ENCODE results near the gene USO1.
A peak's percentile ranks its signal among the peaks of the same experiment; 100 is the strongest.

Gene USO1

GRCh38 chr4:75737398-75737797 is 13.0 kb downstream of the USO1 start:
- TF ChIP-seq CTCF (IDR thresholded peaks at IDR 0.05): no peak
- Mint-ChIP-seq H3K27me3 (ENCODE audit: low read depth, poor library complexity) (no peaks in the 10 kb centered on the region), H3K4me1 (no peaks in the 10 kb centered on the region), H3K9me3 (peaks cover 22% of the 10 kb centered on the region), H3K4me3 (no peak overlapping the region), H3K27ac (peak overlapping the region; percentile 40), H3K36me3 (ENCODE audit: low read depth) (peaks cover 32% of the 10 kb centered on the region)
- DNase-seq: no peak

- no peak for DNase-seq
- Mint-ChIP-seq H3K4me3 (no peak overlapping the region), H3K36me3 (ENCODE audit: low read depth) (peaks cover 14% of the 10 kb centered on the region), H3K27ac (no peak overlapping the region), H3K9me3 (no peaks in the 10 kb centered on the region), H3K27me3 (ENCODE audit: low read depth, poor library complexity) (no peaks in the 10 kb centered on the region), H3K4me1 (no peaks in the 10 kb centered on the region)
- TF ChIP-seq CTCF (IDR thresholded peaks at IDR 0.05): no peak
These were observed 16.6 kb downstream of the USO1 start for GRCh38 chr4:75741027-75741426.

- Mint-ChIP-seq H3K27me3 (ENCODE audit: low read depth, poor library complexity) (no peaks in the 10 kb centered on the region), H3K36me3 (ENCODE audit: low read depth) (peaks cover 14% of the 10 kb centered on the region), H3K27ac (no peak overlapping the region), H3K4me3 (no peak overlapping the region), H3K4me1 (no peaks in the 10 kb centered on the region), H3K9me3 (no peaks in the 10 kb centered on the region)
- no peak for DNase-seq
- no peak for TF ChIP-seq CTCF (IDR thresholded peaks at IDR 0.05)
These were observed 18.1 kb downstream of the USO1 start for GRCh38 chr4:75742451-75742850.

GRCh38 chr4:75745161-75745560 is 20.8 kb downstream of the USO1 start:
- Mint-ChIP-seq H3K4me3 (no peak overlapping the region), H3K4me1 (no peaks in the 10 kb centered on the region), H3K9me3 (no peaks in the 10 kb centered on the region), H3K36me3 (ENCODE audit: low read depth) (peaks cover 14% of the 10 kb centered on the region), H3K27ac (peak overlapping the region; percentile 0), H3K27me3 (ENCODE audit: low read depth, poor library complexity) (no peaks in the 10 kb centered on the region)
- no peak for DNase-seq
- no peak for TF ChIP-seq CTCF (IDR thresholded peaks at IDR 0.05)

GRCh38 chr4:75745721-75746199 is 21.4 kb downstream of the USO1 start:
- H3K27me3 Mint-ChIP-seq (ENCODE audit: low read depth, poor library complexity): no peaks in the 10 kb centered on the region
- H3K9me3 Mint-ChIP-seq: no peaks in the 10 kb centered on the region
- H3K36me3 Mint-ChIP-seq (ENCODE audit: low read depth): peaks cover 14% of the 10 kb centered on the region
- H3K27ac Mint-ChIP-seq: peak overlapping the region; percentile 68
- no peak for DNase-seq
- H3K4me3 Mint-ChIP-seq: no peak overlapping the region
- no peaks in the 10 kb centered on the region for H3K4me1 Mint-ChIP-seq
- no peak for TF ChIP-seq CTCF (IDR thresholded peaks at IDR 0.05)

- DNase-seq: no peak
- TF ChIP-seq CTCF (IDR thresholded peaks at IDR 0.05): no peak
- peaks cover 5% of the 10 kb centered on the region for H3K9me3 Mint-ChIP-seq
- no peak overlapping the region for H3K27ac Mint-ChIP-seq
- no peak overlapping the region for H3K4me3 Mint-ChIP-seq
- H3K4me1 Mint-ChIP-seq: no peaks in the 10 kb centered on the region
- H3K27me3 Mint-ChIP-seq (ENCODE audit: low read depth, poor library complexity): peaks cover 4% of the 10 kb centered on the region
- H3K36me3 Mint-ChIP-seq (ENCODE audit: low read depth): peaks cover 37% of the 10 kb centered on the region
These were observed 28.3 kb downstream of the USO1 start for GRCh38 chr4:75752637-75753036.

Data from nephron progenitor cell (in vitro differentiated cells).